IMR-90 (cell line): ENCODE results near the gene HOXA13. TPM values are rescaled to one million over a fixed set of nuclear protein-coding genes. Genes with fewer than 3 reads are reported as not detected.

Experiments
- ATAC-seq: fragments of 200-7000 bp; cut with Tn5 transposase; 2 replicates; pipeline ENCODE4 v1.9.1; 2020; ENCODE audit warnings: low read depth, mild to moderate bottlenecking, moderate library complexity
- BruUV-seq: library from RNA; stranded (reverse); fragments of 400-500 nt; replicated peaks from 2 replicates; lab custom pipeline; 2021; lab: Mats Ljungman, UMichigan
- CTCF ChIA-PET: fragments of 300-600 bp; formaldehyde crosslinking; extraction: SDS; loops from one replicate; lab custom pipeline; 2021; ENCODE audit warnings: antibody characterized with exemption; lab: Yijun Ruan, JAX
- POLR2A ChIA-PET: fragments of 300-600 bp; sonication (Branson Sonifier 250); formaldehyde crosslinking; loops from one replicate; lab custom pipeline; 2022; ENCODE audit warnings: antibody characterized with exemption; ENCODE audit not compliant: unreplicated experiment; lab: Charles Lee
- DNase-seq: peaks from one replicate; pipeline ENCODE4 v3.0.0; 2013
- H2AFZ ChIP-seq: replicated peaks from 2 replicates; pipeline ENCODE3; 2013; ENCODE audit warnings: low read length, mild to moderate bottlenecking; ENCODE audit not compliant: poor library complexity
- H2AK5ac ChIP-seq: 2 replicates; pipeline ENCODE4 v1.6.1; 2013; ENCODE audit warnings: low read depth, low read length, inconsistent platforms
- H2AK9ac ChIP-seq: replicated peaks from 2 replicates; pipeline ENCODE3; 2013; ENCODE audit warnings: mild to moderate bottlenecking, low read depth, low read length, moderate library complexity; ENCODE audit not compliant: poor library complexity
- H2BK120ac ChIP-seq: 2 replicates; pipeline ENCODE4 v1.6.1; 2013; ENCODE audit warnings: low read depth, low read length, inconsistent platforms
- H2BK15ac ChIP-seq: 3 replicates; pipeline ENCODE4 v1.6.1; 2013; ENCODE audit warnings: low read depth, low read length, inconsistent platforms
- H2BK20ac ChIP-seq: 2 replicates; pipeline ENCODE4 v1.6.1; 2013; ENCODE audit warnings: low read depth, mild to moderate bottlenecking, inconsistent platforms, low read length, moderate library complexity
- H2BK5ac ChIP-seq: 2 replicates; pipeline ENCODE4 v1.6.1; 2013; ENCODE audit warnings: mild to moderate bottlenecking, low read depth, low read length, inconsistent platforms; ENCODE audit not compliant: poor library complexity, severe bottlenecking
- H3K14ac ChIP-seq: replicated peaks from 2 replicates; pipeline ENCODE4 v1.6.1; 2013; ENCODE audit warnings: low read depth, low read length, inconsistent platforms
- H3K18ac ChIP-seq: 2 replicates; pipeline ENCODE4 v1.6.1; 2013; ENCODE audit warnings: low read depth, low read length, control low read depth
- H3K23ac ChIP-seq: 2 replicates; pipeline ENCODE4 v1.6.1; 2013; ENCODE audit warnings: low read depth, low read length, inconsistent platforms
- H3K27ac ChIP-seq: 2 replicates; pipeline ENCODE4 v1.5.1; 2013; ENCODE audit warnings: mild to moderate bottlenecking, control low read depth, low read length; ENCODE audit not compliant: insufficient read depth
- H3K27me3 ChIP-seq: 2 replicates; pipeline ENCODE4 v1.6.1; 2013; ENCODE audit warnings: low read length; ENCODE audit not compliant: control insufficient read depth, insufficient read depth
- H3K36me3 ChIP-seq: 2 replicates; pipeline ENCODE4 v1.6.1; 2013; ENCODE audit warnings: low read length, mixed read lengths; ENCODE audit not compliant: control insufficient read depth, insufficient read depth
- H3K4ac ChIP-seq: 2 replicates; pipeline ENCODE4 v1.6.1; 2013; ENCODE audit warnings: low read depth, low read length, inconsistent platforms
- H3K4me1 ChIP-seq: 2 replicates; pipeline ENCODE4 v1.6.1; 2013; ENCODE audit warnings: low read length, mixed read lengths; ENCODE audit not compliant: control insufficient read depth, insufficient read depth
- H3K4me2 ChIP-seq: 2 replicates; pipeline ENCODE4 v1.6.1; 2013; ENCODE audit warnings: low read depth, mild to moderate bottlenecking, control low read depth, low read length, moderate library complexity
- H3K4me3 ChIP-seq: 2 replicates; pipeline ENCODE4 v1.5.1; 2013; ENCODE audit warnings: low read depth, mild to moderate bottlenecking, control low read depth, low read length, moderate library complexity; ENCODE audit not compliant: insufficient read depth
- H3K56ac ChIP-seq: 2 replicates; pipeline ENCODE4 v1.6.1; 2013; ENCODE audit warnings: low read length, inconsistent platforms; ENCODE audit not compliant: insufficient read depth; ENCODE audit errors: extremely low read depth
- H3K79me1 ChIP-seq, 2 experiments: 2 replicates each; pipeline ENCODE4 v1.6.1; 2013; ENCODE audit warnings: low read length in 2 of 2, inconsistent platforms in 1 of 2, low read depth in 1 of 2
- H3K9ac ChIP-seq: 2 replicates; pipeline ENCODE4 v1.6.1; 2013; ENCODE audit warnings: low read depth, low read length, control low read depth
- H3K9me1 ChIP-seq: 2 replicates; pipeline ENCODE4 v1.6.1; 2013; ENCODE audit warnings: low read length, inconsistent platforms; ENCODE audit not compliant: insufficient read depth
- H3K9me3 ChIP-seq: 2 replicates; pipeline ENCODE4 v1.6.1; 2013; ENCODE audit warnings: low read length; ENCODE audit not compliant: control insufficient read depth, insufficient read depth
- H4K20me1 ChIP-seq: 2 replicates; pipeline ENCODE4 v1.6.1; 2013; ENCODE audit warnings: low read length, inconsistent platforms; ENCODE audit not compliant: insufficient read depth
- H4K5ac ChIP-seq: 2 replicates; pipeline ENCODE4 v1.6.1; 2013; ENCODE audit warnings: mild to moderate bottlenecking, low read depth, low read length, control low read depth
- H4K8ac ChIP-seq, 2 experiments: 2 replicates each; pipeline ENCODE4 v1.6.1; 2013; ENCODE audit warnings: low read depth in 2 of 2, low read length in 2 of 2, control low read depth in 1 of 2, inconsistent platforms in 1 of 2
- H4K91ac ChIP-seq: 2 replicates; pipeline ENCODE4 v1.6.1; 2013; ENCODE audit warnings: low read depth, low read length, inconsistent platforms; ENCODE audit not compliant: insufficient read depth
- CEBPB ChIP-seq: IDR thresholded peaks from 2 replicates; pipeline ENCODE4 v1.6.1; 2012; ENCODE audit warnings: low read depth, low read length, improper control_type of control experiment
- MXI1 ChIP-seq: IDR thresholded peaks from 2 replicates; pipeline ENCODE4 v1.6.1; 2012; ENCODE audit warnings: low read depth, mild to moderate bottlenecking, low read length, moderate library complexity, borderline replicate concordance
- NFE2L2 ChIP-seq: fragments of 150-350 bp; IDR thresholded peaks from 2 replicates; pipeline ENCODE4 v1.6.1; 2016; ENCODE audit warnings: low read depth, mild to moderate bottlenecking, low read length
- POLR2A ChIP-seq: IDR thresholded peaks from 2 replicates; pipeline ENCODE4 v1.6.1; 2012; ENCODE audit warnings: mild to moderate bottlenecking, low read depth, low read length
- RCOR1 ChIP-seq: IDR thresholded peaks from 2 replicates; pipeline ENCODE4 v1.6.1; 2012; ENCODE audit warnings: mild to moderate bottlenecking, low read length, improper control_type of control experiment; ENCODE audit not compliant: insufficient replicate concordance
- RFX5 ChIP-seq: IDR thresholded peaks from 2 replicates; pipeline ENCODE4 v1.8.0; 2012; ENCODE audit warnings: low read depth, mild to moderate bottlenecking, low read length, moderate library complexity
- SMC3 ChIP-seq: fragments of 150-350 bp; IDR thresholded peaks from 2 replicates; pipeline ENCODE4 v1.6.1; 2016; ENCODE audit warnings: low read depth, mild to moderate bottlenecking, antibody characterized with exemption, low read length, moderate library complexity
- WGBS, 2 experiments: methylation state at CpG; one replicate each; pipeline versions ENCODE4 v1.1.5 to v1.1.7; 2013; ENCODE audit warnings: missing lambda C conversion rate in 2 of 2; ENCODE audit not compliant: insufficient read length in 1 of 2; ENCODE audit errors: extremely low coverage in 2 of 2; 5-methylcytosine and 5-hydroxymethylcytosine counted together
- dilution Hi-C: fragments of 300-500 bp; cut with HindIII; formaldehyde crosslinking; loops from one replicate; pipeline ENCODE4 v1.14.3; 2018; ENCODE audit warnings: low sequenced_read_pairs; ENCODE audit not compliant: unreplicated experiment
- in situ Hi-C: fragments of 300-500 bp; cut with MboI; formaldehyde crosslinking; loops from 3 replicates; pipeline ENCODE4 v1.14.3; 2019; ENCODE audit warnings: low sequenced_read_pairs, inconsistent platforms, mixed read lengths
- intact Hi-C: fragments of 100-400 bp; cut with micrococcal nuclease; formaldehyde crosslinking; loops from 2 replicates; pipeline ENCODE4 v1.10.0; 2022
- polyA plus RNA-seq, 3 experiments: library from polyadenylated mRNA; depleted of rRNA; stranded (reverse); fragments of >200 nt; gene quantifications; 2 replicates each; pipeline ENCODE4 v1.2.3, GENCODE V29; 2012; ENCODE audit warnings: low replicate concordance in 1 of 3
- total RNA-seq: library from RNA; depleted of rRNA; stranded (reverse); fragments of >200 nt; gene quantifications from 2 replicates; pipeline ENCODE4 v1.2.3, GENCODE V29; 2012
- TF ChIP-seq, protein P1 (sequence below): fragments of 150-350 bp; IDR thresholded peaks from 2 replicates; pipeline ENCODE4 v1.6.1; 2016; ENCODE audit warnings: low read depth, mild to moderate bottlenecking, low read length, moderate library complexity, borderline replicate concordance

The HOXA13 gene
- total and polyA plus RNA-seq, 2 of the 4 experiments (the other 2 are of a cell fraction): not detected

- no peak for TF ChIP-seq NFE2L2
- TF ChIP-seq RCOR1: no peak
Observed at GRCh38 chr7:27160546-27161213, 39.2 kb downstream of the HOXA13 start (continued).

GRCh38 chr7:27160145-27160545 lies 39.7 kb downstream of the HOXA13 start:
- Histone ChIP-seq H3K36me3 (no peaks in the 10 kb centered on the region), H3K56ac (no peak overlapping the region), H2AFZ (peak overlapping the region; percentile 98), H3K9me3 (peaks cover 3% of the 10 kb centered on the region; the same call in 1 of the 2 replicates), H3K9ac (no peak overlapping the region), H2BK20ac (no peak overlapping the region), H3K23ac (no peak overlapping the region), H3K4me2 (no peak overlapping the region), H3K27me3 (peaks cover 22% of the 10 kb centered on the region), H3K4me3 (no peak overlapping the region), H3K4me1 (peaks cover 1% of the 10 kb centered on the region; the same call in 1 of the 2 replicates), H4K8ac (no peak overlapping the region), H3K4ac (no peak overlapping the region), H4K5ac (no peak overlapping the region), H3K18ac (no peak overlapping the region), H4K91ac (no peak overlapping the region), H3K79me1 (0 out of 4 replicates have a peak, but pooled peaks cover 0 to 3% of the 10 kb centered on the region in 2 experiments), H2BK120ac (no peak overlapping the region), H3K9me1 (no peaks in the 10 kb centered on the region), H3K14ac (no peak overlapping the region), H4K20me1 (no peaks in the 10 kb centered on the region), H3K27ac (no peak overlapping the region), H2BK15ac (no peak overlapping the region), H2AK5ac (no peak overlapping the region), H2BK5ac (no peak overlapping the region), H2AK9ac (peak overlapping the region; percentile 63)
- ChIA-PET POLR2A (no interaction called here), CTCF (interaction anchor here (1.3 to 1.8 kb wide), 4 partner anchors 19 to 1069 kb away, joined by 5 to 29 read pairs (median 6); no protein-coding TSS in a partner anchor)
- DNase-seq: no peak
- dilution Hi-C loops: no loop called here
- 91% methylated on average over 7 of the region's 23 CpGs; no CpG with 5 or more reads in 1 of the 2 experiments for WGBS, 2 experiments
- no TSS peak for BruUV-seq
- intact Hi-C loops: loop anchor here (2.0 to 10.0 kb wide), 3 partner anchors 958 to 1905 kb away; partner anchors contain the start of genes CBX3 and HNRNPA2B1
- in situ Hi-C loops: no loop called here
- ATAC-seq: no peak
- TF ChIP-seq, protein P1, sequence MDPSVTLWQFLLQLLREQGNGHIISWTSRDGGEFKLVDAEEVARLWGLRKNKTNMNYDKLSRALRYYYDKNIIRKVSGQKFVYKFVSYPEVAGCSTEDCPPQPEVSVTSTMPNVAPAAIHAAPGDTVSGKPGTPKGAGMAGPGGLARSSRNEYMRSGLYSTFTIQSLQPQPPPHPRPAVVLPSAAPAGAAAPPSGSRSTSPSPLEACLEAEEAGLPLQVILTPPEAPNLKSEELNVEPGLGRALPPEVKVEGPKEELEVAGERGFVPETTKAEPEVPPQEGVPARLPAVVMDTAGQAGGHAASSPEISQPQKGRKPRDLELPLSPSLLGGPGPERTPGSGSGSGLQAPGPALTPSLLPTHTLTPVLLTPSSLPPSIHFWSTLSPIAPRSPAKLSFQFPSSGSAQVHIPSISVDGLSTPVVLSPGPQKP: no peak
- TF ChIP-seq NFE2L2 (no peak), POLR2A (no peak), MXI1 (no peak), RFX5 (no peak), CEBPB (no peak), SMC3 (no peak)
